CD8-positive, alpha-beta memory T cell (primary cell): ENCODE measurements around the gene CD3G. TPM values are rescaled to one million over a fixed set of nuclear protein-coding genes. Genes with fewer than 3 reads are reported as not detected.
"Not testable (repeated sequence)": the region's sequence is repeated elsewhere in the genome, so short reads cannot be mapped to it uniquely, and the experiment has no call there.

Source experiments
- CTCF ChIA-PET: fragments of 350-600 bp; sonication (Branson Sonifier 250); formaldehyde crosslinking; loops from one replicate; lab custom pipeline; 2021; ENCODE audit warnings: antibody characterized with exemption; lab: Charles Lee
- POLR2A ChIA-PET: fragments of 350-600 bp; sonication (Branson Sonifier 250); formaldehyde crosslinking; loops from one replicate; lab custom pipeline; 2021; ENCODE audit warnings: antibody characterized with exemption; lab: Charles Lee
- DNase-seq, 5 donors: peaks; one replicate each; pipeline versions ENCODE4 v3.0.0 to v3.0.0-alpha.2; 2020 to 2022; ENCODE audit warnings: mixed read lengths in 1 of 5
- H3K27ac ChIP-seq: one replicate; pipeline ENCODE4 v1.7.0; 2013; ENCODE audit warnings: low read depth, mild to moderate bottlenecking, low read length, moderate library complexity
- H3K27me3 ChIP-seq: 2 replicates; pipeline ENCODE4 v1.7.0; 2013; ENCODE audit warnings: low read length, mild to moderate bottlenecking; ENCODE audit not compliant: insufficient read depth, poor library complexity, severe bottlenecking
- H3K36me3 ChIP-seq: 2 replicates; pipeline ENCODE4 v1.7.0; 2013; ENCODE audit warnings: mild to moderate bottlenecking, low read length, moderate library complexity; ENCODE audit not compliant: insufficient read depth
- H3K4me1 ChIP-seq: 2 replicates; pipeline ENCODE4 v1.7.0; 2013; ENCODE audit warnings: mild to moderate bottlenecking, low read length, moderate library complexity; ENCODE audit not compliant: insufficient read depth
- H3K4me3 ChIP-seq: 2 replicates; pipeline ENCODE4 v1.7.0; 2013; ENCODE audit warnings: mild to moderate bottlenecking, low read length
- H3K9me3 ChIP-seq: 2 replicates; pipeline ENCODE4 v1.7.0; 2013; ENCODE audit warnings: mild to moderate bottlenecking, low read length
- H3K27ac Mint-ChIP-seq, 8 donors: one replicate each; pipeline ENCODE4 v1.8.0; 2020 to 2021; ENCODE audit warnings: mixed read lengths in 8 of 8, mild to moderate bottlenecking in 6 of 8, inconsistent platforms in 3 of 8, moderate library complexity in 3 of 8
- H3K27me3 Mint-ChIP-seq, 2 donors: one replicate each; pipeline ENCODE4 v1.8.0; 2020 to 2021; ENCODE audit warnings: mixed read lengths in 2 of 2, mild to moderate bottlenecking in 1 of 2, moderate library complexity in 1 of 2
- H3K36me3 Mint-ChIP-seq, 3 donors: one replicate each; pipeline ENCODE4 v1.8.0; 2020 to 2021; ENCODE audit warnings: mixed read lengths in 3 of 3, inconsistent platforms in 1 of 3, mild to moderate bottlenecking in 1 of 3
- H3K4me1 Mint-ChIP-seq, 3 donors: one replicate each; pipeline ENCODE4 v1.8.0; 2020 to 2021; ENCODE audit warnings: mixed read lengths in 3 of 3, inconsistent platforms in 1 of 3, mild to moderate bottlenecking in 1 of 3
- H3K4me3 Mint-ChIP-seq, 7 donors: one replicate each; pipeline ENCODE4 v1.8.0; 2020 to 2021; ENCODE audit warnings: mixed read lengths in 7 of 7, mild to moderate bottlenecking in 6 of 7, moderate library complexity in 4 of 7, inconsistent platforms in 2 of 7
- H3K9me3 Mint-ChIP-seq, 5 donors: one replicate each; pipeline ENCODE4 v1.8.0; 2020 to 2022; ENCODE audit warnings: mixed read lengths in 5 of 5, mild to moderate bottlenecking in 3 of 5, moderate library complexity in 2 of 5, inconsistent platforms in 1 of 5
- polyA plus RNA-seq: library from polyadenylated mRNA; unstranded; fragments of 300-500 nt; fragmentation: Illumina TruSeq; gene quantifications from one replicate; pipeline ENCODE4 v1.2.3, GENCODE V29; 2021
- total RNA-seq, 2 experiments: library from RNA; stranded (reverse); gene quantifications; one replicate each; pipeline ENCODE4 v1.2.3, GENCODE V29; 2021

The CD3G gene
- total and polyA plus RNA-seq, 3 experiments from 2014 or later, result 167 to 414 (median 170) TPM

DNA sequence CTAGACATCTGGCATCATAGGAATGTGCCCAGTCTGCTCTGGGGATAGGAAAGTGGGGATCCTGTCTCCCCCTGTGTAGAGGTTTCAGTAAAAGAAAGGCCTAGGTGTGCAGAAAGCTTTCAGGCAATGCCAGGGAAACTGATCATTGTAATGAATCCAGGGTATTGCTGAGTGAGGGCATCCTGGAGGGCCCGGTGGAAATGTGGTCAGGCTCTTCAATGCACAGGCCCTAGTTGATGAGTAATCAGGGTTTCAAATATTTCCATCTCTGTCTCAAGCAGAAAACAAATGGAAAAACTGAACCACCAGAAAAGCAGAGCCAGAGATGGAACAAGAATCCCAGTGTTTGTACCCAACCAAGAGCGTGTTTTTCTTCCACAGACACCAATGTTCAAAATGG, 37.6 kb upstream of the CD3G start:
- Mint-ChIP-seq H3K4me3 (peak overlapping the region; percentile 99 to 100 (median 100)), H3K9me3 (no peaks in the 10 kb centered on the region), H3K36me3 (peaks cover 11 to 64% (median 27%) of the 10 kb centered on the region in 3 donors), H3K27ac (peak overlapping the region; percentile 38 to 100 (median 94)), H3K27me3 (no peaks in the 10 kb centered on the region), H3K4me1 (peaks cover 77 to 90% (median 85%) of the 10 kb centered on the region in 3 donors)
- Histone ChIP-seq H3K36me3 (peaks cover 26% of the 10 kb centered on the region), H3K9me3 (no peaks in the 10 kb centered on the region), H3K4me1 (peaks cover 70% of the 10 kb centered on the region), H3K27me3 (no peaks in the 10 kb centered on the region), H3K4me3 (peak overlapping the region; percentile 61), H3K27ac (peak overlapping the region; percentile 17)
- DNase-seq, result peak in 1 of 5 donors; percentile 52
- CTCF ChIA-PET, result interaction anchor here (1.0 kb wide), 1 partner anchor 53 kb away, joined by 3 read pairs; the partner anchor contains the start of gene UBE4A
- POLR2A ChIA-PET, result interaction anchor here (2.8 to 3.4 kb wide), 2 partner anchors 33 to 36 kb away, joined by 21 to 24 read pairs; partner anchors contain the start of gene CD3D

DNA sequence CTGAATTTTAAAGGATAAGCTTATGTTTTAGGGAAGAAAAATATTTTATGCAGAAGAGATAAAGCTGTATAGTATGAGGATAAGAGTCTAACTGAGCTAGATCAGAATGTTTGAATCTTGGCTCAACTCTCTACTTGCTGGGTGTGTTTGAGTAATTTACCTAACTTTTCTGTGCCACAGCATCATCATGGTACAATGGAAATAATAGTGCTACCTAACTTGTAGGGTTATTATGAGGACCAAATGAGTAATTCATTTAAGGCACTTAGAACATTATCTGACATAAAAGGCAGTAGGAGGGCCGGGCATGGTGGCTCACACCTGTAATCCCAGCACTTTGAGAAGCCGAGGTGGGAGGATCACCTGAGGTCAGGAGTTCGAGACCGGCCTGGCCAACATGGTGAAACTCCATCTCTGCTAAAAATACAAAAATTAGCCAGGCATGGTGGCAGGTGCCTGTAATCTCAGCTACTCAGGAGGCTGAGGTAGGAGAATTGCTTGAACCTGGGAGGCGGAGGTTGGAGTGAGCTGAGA, 35.1 kb upstream of the CD3G start:
- ChIA-PET POLR2A (interaction anchor here (0.6 to 1.3 kb wide), 2 partner anchors 33 to 63 kb away, joined by 3 to 6 read pairs; partner anchors contain the start of gene CD3D), CTCF (interaction anchor here (0.9 to 2.5 kb wide), 3 partner anchors 14 to 111 kb away, joined by 3 to 14 read pairs (median 8); no protein-coding TSS in a partner anchor)
- Mint-ChIP-seq H3K4me3 (peak overlapping the region; percentile 77 to 100 (median 100)), H3K36me3 (peaks cover 22 to 88% (median 41%) of the 10 kb centered on the region in 3 donors), H3K4me1 (peaks cover 84 to 92% (median 90%) of the 10 kb centered on the region in 3 donors), H3K27ac (peak overlapping the region; percentile 38 to 99 (median 93))
- DNase-seq, H3K27ac ChIP-seq, H3K4me3 ChIP-seq, H3K27me3 Mint-ChIP-seq, H3K9me3 ChIP-seq, H3K27me3 ChIP-seq, H3K9me3 Mint-ChIP-seq: not testable (repeated sequence)
- Histone ChIP-seq H3K4me1 (peaks cover 72% of the 10 kb centered on the region), H3K36me3 (peaks cover 50% of the 10 kb centered on the region)

DNA sequence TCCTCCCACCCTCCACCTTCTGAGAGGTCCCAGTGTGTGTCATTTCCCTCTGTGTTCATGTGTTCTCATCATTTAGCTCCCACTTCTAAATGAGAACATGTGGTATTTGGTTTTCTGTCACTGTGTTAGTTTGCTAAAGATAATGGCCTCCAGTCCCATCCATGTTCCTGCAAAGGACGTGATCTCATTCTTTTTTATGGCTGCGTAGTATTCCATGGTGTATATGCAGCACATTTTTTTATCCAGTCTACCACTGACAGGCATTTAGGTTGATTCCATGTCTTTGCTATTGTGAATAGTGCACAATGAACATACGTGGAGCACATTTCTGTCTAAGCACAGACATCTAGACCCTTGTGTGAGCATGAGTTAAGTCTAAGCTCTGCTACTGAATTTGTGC, 33.9 kb upstream of the CD3G start:
- H3K4me1 ChIP-seq, result peaks cover 79% of the 10 kb centered on the region
- peak overlapping the region; percentile 5 to 62 (median 27) for H3K4me3 Mint-ChIP-seq
- ChIA-PET POLR2A (no interaction called here), CTCF (interaction anchor here (2.5 kb wide), 1 partner anchor 15 kb away, joined by 14 read pairs; no protein-coding TSS in a partner anchor)
- peaks cover 84 to 91% (median 90%) of the 10 kb centered on the region in 3 donors for H3K4me1 Mint-ChIP-seq
- no peaks in the 10 kb centered on the region for H3K9me3 ChIP-seq
- H3K27ac ChIP-seq, result no peak overlapping the region
- no peaks in the 10 kb centered on the region for H3K9me3 Mint-ChIP-seq
- peaks cover 24 to 91% (median 43%) of the 10 kb centered on the region in 3 donors for H3K36me3 Mint-ChIP-seq
- no peaks in the 10 kb centered on the region for H3K27me3 Mint-ChIP-seq
- peaks cover 60% of the 10 kb centered on the region for H3K36me3 ChIP-seq
- peak overlapping the region; percentile 13 to 89 (median 80) for H3K27ac Mint-ChIP-seq
- H3K27me3 ChIP-seq, result no peaks in the 10 kb centered on the region
- no peak for DNase-seq
- no peak overlapping the region for H3K4me3 ChIP-seq

DNA sequence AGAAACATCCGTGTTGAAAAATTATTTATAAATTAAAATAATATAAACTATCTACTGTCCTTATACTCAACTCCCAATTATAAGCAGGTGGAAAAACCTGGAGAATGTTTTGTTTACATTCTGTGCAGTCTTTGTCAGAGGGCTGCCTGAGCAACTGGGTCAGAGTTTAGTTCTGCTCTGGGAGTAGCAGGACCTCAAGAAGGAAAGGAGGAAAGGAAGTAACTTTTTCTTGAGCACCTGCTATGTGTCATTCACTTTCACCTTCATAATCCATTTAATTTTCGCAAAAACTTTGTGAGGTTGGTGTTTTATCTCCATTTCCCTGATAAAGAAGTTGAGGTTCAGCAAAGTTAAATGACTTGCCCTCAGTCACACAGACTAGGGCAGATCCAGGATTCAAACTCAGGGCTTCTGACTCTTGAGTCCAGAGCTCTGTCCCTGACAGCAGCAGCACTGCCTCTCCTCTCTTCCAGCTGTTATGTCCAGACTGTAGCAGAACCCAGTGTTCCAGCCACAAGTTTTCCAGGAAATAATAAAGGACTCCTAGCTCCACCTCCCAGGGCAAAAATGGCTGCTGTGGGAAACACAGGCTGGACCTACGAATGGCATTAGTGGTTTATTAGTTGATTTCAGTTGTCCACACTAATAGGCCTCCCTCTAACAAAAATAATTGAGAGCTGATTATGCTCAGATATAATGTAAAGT, 33.2 kb upstream of the CD3G start:
- Histone ChIP-seq H3K4me3 (peak overlapping the region; percentile 8), H3K27ac (no peak overlapping the region), H3K4me1 (peaks cover 86% of the 10 kb centered on the region), H3K27me3 (no peaks in the 10 kb centered on the region), H3K9me3 (no peaks in the 10 kb centered on the region), H3K36me3 (peaks cover 64% of the 10 kb centered on the region)
- no peak for DNase-seq
- Mint-ChIP-seq H3K4me1 (peaks cover 87 to 94% (median 92%) of the 10 kb centered on the region in 3 donors), H3K27ac (peak overlapping the region; percentile 67 to 95 (median 89)), H3K4me3 (peak overlapping the region in 2 of 7 donors; percentile 8 to 39), H3K27me3 (no peaks in the 10 kb centered on the region), H3K9me3 (no peaks in the 10 kb centered on the region), H3K36me3 (peaks cover 22 to 92% (median 44%) of the 10 kb centered on the region in 3 donors)
- ChIA-PET POLR2A (interaction anchor here (0.5 to 1.7 kb wide), 4 partner anchors 28 to 311 kb away, joined by 3 to 4 read pairs (median 4); no protein-coding TSS in a partner anchor), CTCF (interaction anchor here (1.2 kb wide), 1 partner anchor 112 kb away, joined by 5 read pairs; no protein-coding TSS in a partner anchor)

DNA sequence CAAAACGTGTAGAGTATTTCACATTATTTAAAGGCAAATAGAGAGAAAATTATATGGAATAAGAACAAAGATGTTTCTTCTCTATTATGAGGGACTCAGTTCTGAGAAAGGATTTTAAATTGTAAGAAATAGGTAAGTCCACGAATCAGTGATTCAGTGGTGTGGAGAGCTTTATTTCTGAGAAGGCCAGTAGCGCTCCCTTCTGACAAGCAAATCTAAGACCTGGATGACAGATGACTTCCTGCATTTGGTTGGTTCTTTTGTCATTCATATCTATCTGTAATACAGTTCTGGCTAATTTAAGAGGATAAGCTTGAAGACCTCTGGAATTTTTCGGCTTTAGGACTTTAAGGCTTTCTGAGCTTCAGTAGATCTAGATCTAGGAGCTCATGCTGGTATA, 32.6 kb upstream of the CD3G start:
- Mint-ChIP-seq H3K9me3 (no peaks in the 10 kb centered on the region), H3K4me3 (no peak overlapping the region), H3K27ac (peak overlapping the region; percentile 67 to 95 (median 89)), H3K4me1 (peaks cover 88 to 96% (median 94%) of the 10 kb centered on the region in 3 donors), H3K27me3 (no peaks in the 10 kb centered on the region), H3K36me3 (peaks cover 21 to 91% (median 43%) of the 10 kb centered on the region in 3 donors)
- no peak overlapping the region for H3K27ac ChIP-seq
- H3K4me1 ChIP-seq, result peaks cover 90% of the 10 kb centered on the region
- H3K9me3 ChIP-seq, result no peaks in the 10 kb centered on the region
- no peak overlapping the region for H3K4me3 ChIP-seq
- peak in 1 of 5 donors; percentile 34 for DNase-seq
- ChIA-PET CTCF (interaction anchor here (1.2 kb wide), 1 partner anchor 113 kb away, joined by 5 read pairs; no protein-coding TSS in a partner anchor), POLR2A (interaction anchor here (0.5 to 1.7 kb wide), 5 partner anchors 11 to 311 kb away, joined by 3 to 4 read pairs (median 3); no protein-coding TSS in a partner anchor)
- no peaks in the 10 kb centered on the region for H3K27me3 ChIP-seq
- peaks cover 64% of the 10 kb centered on the region for H3K36me3 ChIP-seq

DNA sequence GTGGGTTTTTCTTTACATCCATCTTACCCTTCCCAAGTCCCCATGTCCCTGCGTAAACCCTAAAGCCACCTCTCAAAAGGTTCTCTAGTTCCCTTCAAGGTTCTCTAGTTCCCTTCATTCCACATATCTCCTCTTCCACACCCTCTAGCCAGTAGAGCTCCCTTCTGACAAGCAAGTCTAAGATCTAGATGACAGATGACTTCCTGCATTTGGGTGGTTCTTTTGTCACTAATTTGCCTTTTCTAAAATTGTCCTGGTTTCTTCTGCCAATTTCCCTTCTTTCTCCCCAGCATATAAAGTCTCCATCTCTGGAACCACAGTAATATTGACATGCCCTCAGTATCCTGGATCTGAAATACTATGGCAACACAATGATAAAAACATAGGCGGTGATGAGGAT, 31.8 kb upstream of the CD3G start:
- DNase-seq, result no peak
- H3K9me3 ChIP-seq, result no peaks in the 10 kb centered on the region
- POLR2A ChIA-PET, result interaction anchor here (1.7 kb wide), 1 partner anchor 26 kb away, joined by 4 read pairs; no protein-coding TSS in a partner anchor
- H3K27me3 Mint-ChIP-seq, result no peaks in the 10 kb centered on the region
- peaks cover 88% of the 10 kb centered on the region for H3K4me1 ChIP-seq
- no peak overlapping the region for H3K4me3 ChIP-seq
- no peaks in the 10 kb centered on the region for H3K9me3 Mint-ChIP-seq
- peaks cover 21 to 83% (median 38%) of the 10 kb centered on the region in 3 donors for H3K36me3 Mint-ChIP-seq
- H3K27ac ChIP-seq, result no peak overlapping the region
- peak overlapping the region; percentile 77 to 95 (median 90) for H3K27ac Mint-ChIP-seq
- H3K4me3 Mint-ChIP-seq, result peak overlapping the region in 6 of 7 donors; percentile 2 to 49 (median 18)
- H3K36me3 ChIP-seq, result peaks cover 64% of the 10 kb centered on the region
- CTCF ChIA-PET, result interaction anchor here (1.2 kb wide), 1 partner anchor 113 kb away, joined by 5 read pairs; no protein-coding TSS in a partner anchor
- no peaks in the 10 kb centered on the region for H3K27me3 ChIP-seq
- peaks cover 87 to 96% (median 94%) of the 10 kb centered on the region in 3 donors for H3K4me1 Mint-ChIP-seq

DNA sequence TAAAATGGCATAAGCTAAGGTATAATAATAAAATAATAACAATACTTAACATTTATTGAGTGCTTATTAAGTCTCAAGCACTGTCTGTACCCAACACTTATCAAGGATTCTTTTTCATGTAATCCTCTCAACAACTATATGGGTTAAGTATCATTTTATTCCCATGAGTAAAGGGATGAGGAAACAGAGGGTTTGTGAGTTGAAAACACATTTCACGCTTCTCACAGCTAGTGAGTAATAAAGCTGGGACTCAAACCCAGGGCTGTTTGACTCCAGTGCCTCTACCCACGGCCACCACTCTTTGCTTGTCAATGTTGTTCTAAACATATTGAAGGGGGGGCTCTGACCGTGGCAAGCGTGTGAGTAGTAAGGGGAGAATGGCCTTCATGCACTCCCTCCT, 30.9 kb upstream of the CD3G start:
- Histone ChIP-seq H3K4me1 (peaks cover 88% of the 10 kb centered on the region), H3K9me3 (no peaks in the 10 kb centered on the region), H3K27me3 (no peaks in the 10 kb centered on the region), H3K4me3 (no peak overlapping the region), H3K27ac (no peak overlapping the region), H3K36me3 (peaks cover 56% of the 10 kb centered on the region)
- Mint-ChIP-seq H3K27ac (peak overlapping the region in 7 of 8 donors; percentile 77 to 90 (median 89)), H3K9me3 (no peaks in the 10 kb centered on the region), H3K4me3 (no peak overlapping the region), H3K4me1 (peaks cover 83 to 96% (median 92%) of the 10 kb centered on the region in 3 donors), H3K27me3 (no peaks in the 10 kb centered on the region), H3K36me3 (peaks cover 21 to 74% (median 34%) of the 10 kb centered on the region in 3 donors)
- CTCF ChIA-PET, result interaction anchor here (1.0 to 1.2 kb wide), 2 partner anchors 10 to 115 kb away, joined by 3 read pairs; no protein-coding TSS in a partner anchor
- POLR2A ChIA-PET, result no interaction called here
- no peak for DNase-seq
